CD14-positive monocyte (primary cell): ENCODE results near the gene FNDC3B. TPM values are rescaled to one million over a fixed set of nuclear protein-coding genes. Genes with fewer than 3 reads are reported as not detected.

ENCODE experiments used
- DNase-seq, 3 donors: peaks; one replicate each; pipeline ENCODE4 v3.0.0-alpha.2; 2011 to 2022
- H2AFZ ChIP-seq: 2 replicates; pipeline ENCODE4 v1.6.0; 2012; ENCODE audit warnings: mild to moderate bottlenecking, low read depth, low read length, inconsistent platforms; ENCODE audit not compliant: insufficient read depth, poor library complexity, severe bottlenecking
- H3K27ac ChIP-seq, 2 donors: 1 replicate in 1 of 2; 2 replicates in 1 of 2; pipeline ENCODE4 v1.5.1; 2012 to 2013; ENCODE audit warnings: low read length in 2 of 2, control low read depth in 1 of 2, inconsistent platforms in 1 of 2, low read depth in 1 of 2, mild to moderate bottlenecking in 1 of 2
- H3K27me3 ChIP-seq, 2 donors: one replicate each; pipeline versions ENCODE4 v1.6.0 to v1.6.1; 2011 to 2013; ENCODE audit warnings: low read length in 2 of 2; ENCODE audit not compliant: control insufficient read depth in 2 of 2, insufficient read depth in 2 of 2
- H3K36me3 ChIP-seq, 2 donors: replicated peaks in 1 of 2; 1 replicate in 1 of 2; 2 replicates in 1 of 2; pipeline versions ENCODE4 v1.5.1 to v1.6.1; 2012 to 2013; ENCODE audit warnings: low read length in 2 of 2, control low read depth in 1 of 2, inconsistent platforms in 1 of 2, mild to moderate bottlenecking in 1 of 2; ENCODE audit not compliant: insufficient read depth in 2 of 2, control insufficient read depth in 1 of 2
- H3K4me1 ChIP-seq, 2 donors: 1 replicate in 1 of 2; 2 replicates in 1 of 2; pipeline versions ENCODE4 v1.5.1 to v1.6.1; 2012 to 2013; ENCODE audit warnings: low read length in 2 of 2, control low read depth in 1 of 2, inconsistent platforms in 1 of 2, mild to moderate bottlenecking in 1 of 2, moderate library complexity in 1 of 2; ENCODE audit not compliant: insufficient read depth in 2 of 2, control insufficient read depth in 1 of 2
- H3K4me2 ChIP-seq: replicated peaks from 2 replicates; pipeline ENCODE3; 2012; ENCODE audit warnings: low read length, moderate library complexity, mild to moderate bottlenecking; ENCODE audit not compliant: poor library complexity, severe bottlenecking; ENCODE audit errors: extremely low read depth
- H3K4me3 ChIP-seq, 3 experiments: fragments of 200-600 bp in 1 of 3; sonication (generic) in 1 of 3; replicated peaks in 1 of 3; 1 replicate in 2 of 3; 2 replicates in 1 of 3; pipeline ENCODE4 v1.5.1; 2011 to 2013; ENCODE audit warnings: low read length in 3 of 3, mild to moderate bottlenecking in 3 of 3, control low read depth in 2 of 3, low read depth in 2 of 3, inconsistent platforms in 1 of 3, moderate library complexity in 1 of 3
- H3K79me2 ChIP-seq: 2 replicates; pipeline ENCODE4 v1.6.0; 2012; ENCODE audit warnings: mild to moderate bottlenecking, control low read depth, inconsistent platforms, low read length, moderate library complexity; ENCODE audit not compliant: insufficient read depth
- H3K9ac ChIP-seq: 2 replicates; pipeline ENCODE4 v1.6.0; 2017; ENCODE audit warnings: low read length, mild to moderate bottlenecking; ENCODE audit not compliant: insufficient read depth, poor library complexity, severe bottlenecking
- H3K9me3 ChIP-seq, 2 donors: replicated peaks in 1 of 2; 1 replicate in 1 of 2; 2 replicates in 1 of 2; pipeline versions ENCODE4 v1.5.1 to v1.6.1; 2012 to 2013; ENCODE audit warnings: low read length in 2 of 2, control low read depth in 1 of 2; ENCODE audit not compliant: control insufficient read depth in 1 of 2, insufficient read depth in 1 of 2
- H4K20me1 ChIP-seq: 2 replicates; pipeline ENCODE4 v1.6.0; 2012; ENCODE audit warnings: mild to moderate bottlenecking, low read length, control low read depth, moderate library complexity; ENCODE audit not compliant: insufficient read depth
- H3K27ac Mint-ChIP-seq, 7 donors: one replicate each; pipeline ENCODE4 v1.8.0; 2020; ENCODE audit warnings: mild to moderate bottlenecking in 7 of 7, mixed read lengths in 7 of 7, moderate library complexity in 6 of 7, inconsistent platforms in 2 of 7
- H3K27me3 Mint-ChIP-seq, 3 donors: one replicate each; pipeline ENCODE4 v1.8.0; 2021 to 2022; ENCODE audit warnings: low read depth in 3 of 3, mild to moderate bottlenecking in 3 of 3, mixed read lengths in 3 of 3, moderate library complexity in 3 of 3, inconsistent platforms in 1 of 3
- H3K36me3 Mint-ChIP-seq, 2 donors: one replicate each; pipeline ENCODE4 v1.8.0; 2020; ENCODE audit warnings: mixed read lengths in 2 of 2, inconsistent platforms in 1 of 2, mild to moderate bottlenecking in 1 of 2
- H3K4me1 Mint-ChIP-seq: one replicate; pipeline ENCODE4 v1.8.0; 2020; ENCODE audit warnings: mild to moderate bottlenecking, mixed read lengths
- H3K4me3 Mint-ChIP-seq, 2 donors: one replicate each; pipeline ENCODE4 v1.8.0; 2020; ENCODE audit warnings: mild to moderate bottlenecking in 2 of 2, mixed read lengths in 2 of 2, moderate library complexity in 1 of 2
- H3K9me3 Mint-ChIP-seq, 7 donors: one replicate each; pipeline ENCODE4 v1.8.0; 2020 to 2022; ENCODE audit warnings: mixed read lengths in 7 of 7, mild to moderate bottlenecking in 6 of 7, moderate library complexity in 6 of 7, inconsistent platforms in 2 of 7
- CTCF ChIP-seq: fragments of 200-600 bp; IDR thresholded peaks from one replicate; pipeline ENCODE4 v1.8.0; 2022; ENCODE audit warnings: antibody characterized with exemption, mild to moderate bottlenecking
- WGBS: methylation state at CpG from one replicate; pipeline ENCODE4 v1.1.5; 2013; ENCODE audit warnings: missing lambda C conversion rate; ENCODE audit not compliant: insufficient coverage; 5-methylcytosine and 5-hydroxymethylcytosine counted together
- intact Hi-C, 2 donors: fragments of 100-400 bp; cut with micrococcal nuclease; formaldehyde crosslinking; loops; one replicate each; pipeline versions ENCODE4 v1.15.0 to v1.15.1; 2023
- polyA plus RNA-seq, 3 donors: library from polyadenylated mRNA; depleted of rRNA in 1 of 3; unstranded in 2 of 3; stranded (reverse) in 1 of 3; fragments of 300-500 nt in 2 of 3; fragments of >200 nt in 1 of 3; fragmentation: Illumina TruSeq in 2 of 3; gene quantifications; 1 replicate in 2 of 3; 2 replicates in 1 of 3; pipeline ENCODE4 v1.2.3, GENCODE V29; 2012 to 2021

Gene FNDC3B
- polyA plus RNA-seq, 3 donors: 19.6 to 36.1 (median 25.7) TPM

- Mint-ChIP-seq H3K27ac (peak overlapping the region; percentile 85 to 98 (median 94)), H3K36me3 (peaks cover 10 to 29% of the 10 kb centered on the region in 2 donors), H3K4me1 (peaks cover 82% of the 10 kb centered on the region), H3K4me3 (peak overlapping the region in 1 of 2 donors; percentile 21), H3K9me3 (peaks cover 0 to 4% (median 0%) of the 10 kb centered on the region in 7 donors), H3K27me3 (no peaks in the 10 kb centered on the region)
- Histone ChIP-seq H4K20me1 (no peaks in the 10 kb centered on the region), H3K27me3 (no peaks in the 10 kb centered on the region), H3K4me3 (no peak overlapping the region), H3K27ac (peak overlapping the region in 1 of 2 donors; percentile 100), H3K79me2 (peaks cover 100% of the 10 kb centered on the region), H2AFZ (no peak overlapping the region), H3K4me2 (peak overlapping the region; percentile 1), H3K9me3 (no peaks in the 10 kb centered on the region), H3K36me3 (no peaks in the 10 kb centered on the region), H3K4me1 (peaks cover 76 to 84% of the 10 kb centered on the region in 2 donors), H3K9ac (peak overlapping the region; percentile 2)
- peak in 2 of 3 donors; percentile 74 to 75 for DNase-seq
- intact Hi-C loops: loop anchor here in 1 of 2 donors (5.0 kb wide), 1 partner anchor 40 kb away; no protein-coding TSS in a partner anchor
- TF ChIP-seq CTCF: no peak
- 60% methylated on average over 1 of the region's 8 CpGs for WGBS
These were observed 102.9 kb downstream of the FNDC3B start for GRCh38 chr3:172142051-172142863.

GRCh38 chr3:172142864-172143451 lies 103.6 kb downstream of the FNDC3B start:
- Histone ChIP-seq H3K27me3 (no peaks in the 10 kb centered on the region), H3K4me3 (no peak overlapping the region), H3K27ac (peak overlapping the region in 1 of 2 donors; percentile 100), H3K4me1 (peaks cover 73 to 84% of the 10 kb centered on the region in 2 donors), H2AFZ (no peak overlapping the region), H3K79me2 (peaks cover 100% of the 10 kb centered on the region), H3K36me3 (no peaks in the 10 kb centered on the region), H3K4me2 (no peak overlapping the region), H3K9me3 (no peaks in the 10 kb centered on the region), H4K20me1 (no peaks in the 10 kb centered on the region), H3K9ac (no peak overlapping the region)
- Mint-ChIP-seq H3K27ac (peak overlapping the region; percentile 45 to 98 (median 94)), H3K9me3 (peaks cover 0 to 4% (median 0%) of the 10 kb centered on the region in 7 donors), H3K4me1 (peaks cover 82% of the 10 kb centered on the region), H3K27me3 (no peaks in the 10 kb centered on the region), H3K36me3 (peaks cover 6 to 29% of the 10 kb centered on the region in 2 donors), H3K4me3 (no peak overlapping the region)
- no peak for DNase-seq
- intact Hi-C loops: loop anchor here in 1 of 2 donors (5.0 kb wide), 1 partner anchor 39 kb away; no protein-coding TSS in a partner anchor
- WGBS: no CpG with 5 or more reads among the region's 2 CpGs
- no peak for TF ChIP-seq CTCF
